ENCODE results near the gene GNA15.

GRCh38 chr19:3190921-3191805 is 55.3 kb downstream of the GNA15 start:
- no peak for TF ChIP-seq ZNF704 (tag by site-specific recombination; IDR thresholded peaks at IDR 0.05)
- no peak for TF ChIP-seq ZFP3 (tag by site-specific recombination; IDR thresholded peaks at IDR 0.05; ENCODE audit: low read depth)
- TF ChIP-seq ZNF571 (tag by site-specific recombination; IDR thresholded peaks at IDR 0.05), result no peak
- no peak for TF ChIP-seq KLF9 (tag by site-specific recombination; IDR thresholded peaks at IDR 0.05; ENCODE audit: low read depth)
- TF ChIP-seq KLF10 (tag by site-specific recombination; IDR thresholded peaks at IDR 0.05), result no peak
- TF ChIP-seq ZNF791 (tag by site-specific recombination; IDR thresholded peaks at IDR 0.05), result no peak
